GM18951 (cell line): ENCODE data around the gene QTRT2.

Experiments used
- POLR2A ChIP-seq: IDR thresholded peaks from 4 replicates; pipeline ENCODE4 v1.6.1; 2011; ENCODE audit warnings: mild to moderate bottlenecking; ENCODE audit not compliant: insufficient read length, insufficient read depth; ENCODE audit errors: extremely low read depth
- in situ Hi-C: fragments of 300-500 bp; cut with MboI; formaldehyde crosslinking; loops from one replicate; pipeline ENCODE4 v1.12.0; 2022; ENCODE audit warnings: low sequenced_read_pairs, mixed read lengths, inconsistent platforms; ENCODE audit not compliant: unreplicated experiment

QTRT2 gene

DNA sequence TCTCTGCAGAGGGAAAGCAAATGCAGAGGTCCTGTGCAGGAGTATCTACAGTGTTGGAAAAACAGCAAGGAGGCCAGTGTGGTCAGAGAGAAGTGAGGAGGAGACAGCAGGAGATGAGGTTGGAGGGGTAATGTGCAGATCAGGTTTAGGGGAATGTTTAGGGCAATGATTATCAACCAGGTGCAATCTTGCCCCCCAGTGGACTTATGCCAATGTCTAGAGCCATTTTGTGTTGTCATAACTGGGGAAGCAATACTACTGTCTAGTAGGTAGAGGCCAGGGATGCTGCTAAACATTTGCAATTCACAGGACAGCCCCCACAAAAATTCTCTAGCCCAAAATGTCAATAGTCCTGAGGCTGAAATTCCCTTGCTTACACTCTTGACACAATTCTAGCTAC, 13.3 kb upstream of the QTRT2 start:
- in situ Hi-C loops, result no loop called here
- TF ChIP-seq POLR2A, result no peak

DNA sequence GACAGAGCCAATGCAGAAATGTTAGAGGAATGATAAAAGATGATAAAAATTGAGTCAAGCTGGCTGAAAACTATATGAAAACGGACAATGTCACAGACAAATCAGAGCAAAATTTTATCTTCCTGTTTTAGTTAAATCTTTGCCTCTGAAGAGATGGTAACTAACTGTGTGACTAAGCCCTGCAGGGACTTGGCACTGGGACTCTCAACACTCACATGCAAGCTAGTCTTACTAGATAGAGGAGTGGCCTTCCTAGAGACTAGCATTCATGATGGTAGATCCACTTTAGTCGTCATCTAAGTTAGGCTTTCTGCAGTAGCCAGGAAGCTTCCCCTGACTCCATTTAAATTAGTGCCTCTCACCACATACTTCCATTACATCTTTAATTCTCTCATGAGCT, 4.3 kb upstream of the QTRT2 start:
- in situ Hi-C loops, result no loop called here
- TF ChIP-seq POLR2A, result no peak

DNA sequence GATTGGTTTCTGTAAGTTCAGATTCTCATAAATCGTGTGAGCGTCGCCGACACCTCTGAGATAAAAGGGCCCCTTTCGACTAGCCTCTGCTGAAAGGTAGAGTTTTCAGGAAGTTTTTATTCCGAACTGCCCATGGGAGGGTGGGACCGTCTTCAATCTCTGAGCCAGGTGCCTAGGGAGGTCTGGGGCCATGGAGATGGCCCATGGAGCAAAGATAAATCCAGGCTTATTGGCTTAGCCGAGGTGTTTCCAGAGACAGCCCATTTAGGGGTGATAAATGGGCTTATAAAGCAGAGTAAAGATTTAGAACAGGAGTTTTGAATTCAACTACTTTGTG, 442 bp downstream of the QTRT2 start:
- in situ Hi-C loops, result no loop called here
- no peak for TF ChIP-seq POLR2A

DNA sequence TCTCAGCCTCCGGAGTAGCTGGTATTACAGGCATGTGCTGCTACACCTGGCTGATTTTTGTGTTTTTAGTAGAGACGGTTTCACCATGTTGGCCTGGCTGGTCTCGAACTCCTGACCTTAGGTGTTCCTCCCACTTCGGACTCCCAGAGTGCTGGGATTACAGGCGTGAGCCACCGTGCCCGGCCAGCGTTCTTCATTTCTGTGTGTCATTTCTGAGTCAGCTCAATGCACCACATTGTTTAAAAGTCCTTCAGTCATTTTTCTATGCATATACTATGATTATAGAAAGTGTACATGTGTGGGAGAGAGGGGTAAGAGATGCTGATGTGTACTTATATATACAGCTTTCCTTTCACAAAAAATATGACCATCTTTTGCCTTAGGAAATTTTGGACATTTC, 2.1 kb downstream of the QTRT2 start:
- TF ChIP-seq POLR2A, result no peak
- in situ Hi-C loops, result no loop called here

DNA sequence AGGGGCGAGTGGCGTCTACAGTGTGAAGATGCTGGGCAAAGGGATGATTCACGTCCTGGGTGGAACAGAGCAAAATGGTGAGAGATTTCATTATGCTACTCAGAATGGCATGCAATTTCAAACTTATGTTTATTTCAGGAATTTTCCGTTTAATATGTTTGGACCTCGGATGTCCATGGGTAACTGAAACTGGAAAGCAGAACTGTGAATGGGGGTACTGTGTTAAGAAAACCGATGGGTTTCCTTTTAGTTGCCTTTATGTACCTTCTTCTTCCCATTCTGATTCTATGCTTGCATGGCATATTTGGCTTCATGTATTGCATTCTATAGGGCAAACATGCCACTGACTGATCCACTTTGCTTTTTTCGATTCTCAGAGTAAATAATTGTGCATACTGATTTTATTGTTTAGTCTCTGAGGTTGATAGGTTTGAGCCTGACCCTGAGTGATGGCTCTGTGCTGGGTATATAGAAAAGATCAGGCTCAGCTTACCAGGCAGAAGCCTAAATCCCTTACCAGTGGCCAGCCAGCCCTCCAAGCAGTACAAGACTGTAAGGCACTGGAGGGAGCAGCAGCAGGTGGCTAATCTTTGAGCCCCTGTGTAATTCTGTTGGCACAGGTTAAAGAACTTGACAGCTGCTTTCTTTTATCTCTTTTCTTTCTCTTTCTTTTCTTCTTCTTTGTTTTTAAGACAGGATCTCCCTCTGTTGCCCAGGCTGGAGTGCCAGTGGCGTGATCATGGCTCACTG, 4.5 kb downstream of the QTRT2 start:
- no peak for TF ChIP-seq POLR2A
- in situ Hi-C loops, result no loop called here

DNA sequence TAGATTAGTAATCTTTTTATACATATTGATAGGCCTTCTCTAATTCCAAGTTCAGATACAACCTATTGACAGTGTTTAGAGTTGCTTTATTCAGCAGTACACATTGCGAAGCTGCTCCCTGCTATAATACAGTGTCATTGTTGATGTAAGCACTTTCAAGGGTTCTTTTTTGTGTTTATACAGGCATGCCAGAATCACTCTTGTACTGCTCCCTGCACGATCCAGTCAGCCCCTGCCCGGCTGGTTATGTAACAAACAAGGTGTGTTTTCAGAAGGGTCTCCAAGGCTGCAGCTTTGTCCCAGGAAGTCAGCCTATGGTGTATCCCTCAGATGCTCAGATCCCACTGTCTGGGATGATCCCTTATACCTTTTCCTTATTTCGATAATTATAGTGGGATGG, 11.3 kb downstream of the QTRT2 start:
- in situ Hi-C loops, result no loop called here
- TF ChIP-seq POLR2A, result no peak

DNA sequence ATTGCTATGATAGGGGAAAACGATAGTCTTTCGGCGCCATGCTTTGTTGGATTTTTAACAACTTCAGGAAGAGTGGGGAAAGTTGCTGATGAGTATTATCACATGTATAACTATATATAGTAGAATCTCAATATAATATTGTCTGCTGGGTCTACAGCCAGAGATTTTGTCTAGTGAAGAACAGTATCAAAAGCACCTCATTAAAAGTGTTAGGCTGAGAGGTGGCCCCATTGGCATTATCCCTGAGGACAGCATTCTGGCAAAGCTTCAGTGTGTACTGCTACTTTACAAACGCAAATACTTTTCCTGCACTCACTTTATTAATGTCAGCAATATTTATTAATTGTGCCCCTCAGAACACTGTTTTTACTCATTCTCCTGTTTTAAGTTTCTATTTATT, 11.8 kb downstream of the QTRT2 start:
- in situ Hi-C loops, result no loop called here
- TF ChIP-seq POLR2A, result no peak

DNA sequence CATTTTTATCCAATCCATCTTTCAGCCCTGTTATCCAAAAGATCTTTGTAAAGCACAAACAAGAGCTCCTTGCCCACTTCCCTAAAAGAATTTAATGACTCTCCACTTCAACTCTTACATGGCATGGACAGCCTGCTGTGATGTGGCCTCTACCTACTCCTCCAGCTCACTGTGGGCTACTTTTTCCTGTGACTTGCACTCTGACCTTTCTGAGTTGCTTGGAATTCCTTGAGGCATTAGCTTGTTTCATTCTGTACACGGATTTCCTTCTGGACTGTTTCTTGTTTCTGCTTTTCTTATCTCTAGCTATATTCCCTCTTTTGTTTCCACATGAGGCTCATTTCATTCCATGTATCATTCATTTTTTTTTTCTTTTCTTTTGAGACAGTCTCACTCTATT, 15.2 kb downstream of the QTRT2 start:
- in situ Hi-C loops, result no loop called here
- no peak for TF ChIP-seq POLR2A

DNA sequence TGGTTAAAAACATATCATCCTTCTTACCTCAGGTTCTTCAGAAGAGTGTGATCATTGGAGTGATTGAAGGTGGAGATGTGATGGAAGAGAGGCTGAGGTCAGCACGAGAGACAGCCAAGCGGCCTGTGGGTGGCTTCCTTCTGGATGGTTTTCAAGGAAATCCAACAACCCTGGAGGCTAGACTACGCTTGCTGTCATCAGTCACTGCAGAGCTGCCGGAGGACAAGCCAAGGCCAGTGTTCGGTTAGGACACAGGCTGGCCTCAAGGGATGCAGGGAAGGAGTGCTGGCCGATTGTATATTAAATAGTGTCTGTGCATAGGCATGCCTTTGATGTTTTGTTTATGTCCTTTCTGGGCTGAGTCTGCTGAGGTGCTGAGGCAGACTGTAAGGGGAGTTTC, 20.2 kb downstream of the QTRT2 start:
- in situ Hi-C loops, result no loop called here
- no peak for TF ChIP-seq POLR2A

DNA sequence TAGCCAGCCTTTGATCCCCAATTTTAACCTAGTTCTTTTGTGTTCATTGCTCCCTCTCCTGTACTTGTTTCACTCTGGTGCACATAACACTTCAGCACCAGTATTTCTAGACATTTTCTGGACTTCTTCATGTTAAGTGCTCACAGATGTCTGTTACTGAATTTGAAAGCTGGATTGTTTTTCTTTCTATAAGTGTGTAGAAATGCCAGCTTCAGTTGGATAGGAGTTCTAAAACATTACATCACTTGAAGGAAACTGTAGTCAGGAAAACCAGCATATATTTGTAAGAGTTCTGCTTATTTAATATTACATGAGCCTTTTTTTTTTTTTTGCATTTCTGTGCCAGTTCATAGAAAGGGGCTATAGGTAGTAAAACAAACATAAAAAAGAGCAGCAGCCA, 21.6 kb downstream of the QTRT2 start:
- no peak for TF ChIP-seq POLR2A
- in situ Hi-C loops, result no loop called here

DNA sequence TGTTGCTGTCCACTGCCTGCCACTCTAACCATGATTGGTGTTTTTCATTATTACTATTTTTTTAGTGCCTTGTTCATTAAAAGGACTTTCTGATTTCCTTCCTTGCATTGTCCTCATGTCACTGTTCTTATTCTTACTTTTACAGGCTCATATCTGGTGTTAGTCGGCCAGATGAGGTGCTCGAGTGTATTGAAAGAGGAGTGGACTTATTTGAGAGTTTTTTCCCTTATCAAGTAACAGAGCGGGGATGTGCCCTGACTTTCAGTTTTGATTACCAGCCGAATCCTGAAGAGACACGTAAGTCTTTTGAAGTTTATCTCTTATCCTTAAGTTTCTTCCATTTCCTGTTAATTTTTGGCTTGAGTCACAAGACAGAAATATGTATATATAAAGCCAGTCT, 23.2 kb downstream of the QTRT2 start:
- in situ Hi-C loops, result no loop called here
- TF ChIP-seq POLR2A, result no peak

DNA sequence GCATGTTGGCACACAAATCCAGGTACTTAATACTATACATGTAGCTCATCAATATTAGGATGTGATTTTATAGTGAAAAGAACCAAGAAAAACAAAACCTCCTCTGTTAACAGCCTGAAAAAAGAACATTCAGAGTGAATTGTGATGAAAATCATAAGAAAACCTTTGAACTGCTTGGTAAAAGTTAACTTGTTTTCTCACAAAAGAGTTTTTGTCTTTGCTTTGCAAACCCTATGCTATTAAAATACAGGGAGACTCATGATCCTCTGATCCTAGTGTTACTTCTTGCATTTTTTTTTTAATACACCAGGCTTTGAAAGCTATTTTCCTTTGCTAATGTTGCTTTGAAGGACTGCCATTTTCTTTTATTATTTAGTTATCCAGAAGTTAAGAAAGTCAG, 23.7 kb downstream of the QTRT2 start:
- TF ChIP-seq POLR2A, result no peak

DNA sequence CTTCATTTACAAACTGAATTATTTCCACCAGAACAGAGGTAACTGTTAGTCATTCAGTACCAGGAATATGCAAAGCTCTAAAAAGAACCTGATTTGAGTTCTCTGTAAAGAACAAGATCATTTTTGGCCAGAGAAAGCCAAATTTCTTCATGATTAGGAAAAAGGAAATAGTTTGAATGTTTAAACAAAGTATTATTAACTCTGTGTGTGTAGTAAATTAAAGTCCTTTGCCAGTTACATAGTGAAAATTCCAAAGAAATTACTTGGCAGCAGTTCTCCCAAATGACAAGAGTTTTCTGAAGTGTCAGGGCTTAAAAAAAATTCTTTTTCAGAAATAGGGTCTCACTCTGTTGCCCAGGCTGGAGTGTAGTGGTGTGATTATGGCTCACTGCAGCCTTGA, 24.5 kb downstream of the QTRT2 start:
- no peak for TF ChIP-seq POLR2A
- in situ Hi-C loops, result no loop called here

More for the DNA sequence above, 23.7 kb downstream of the QTRT2 start:
- in situ Hi-C loops, result no loop called here

DNA sequence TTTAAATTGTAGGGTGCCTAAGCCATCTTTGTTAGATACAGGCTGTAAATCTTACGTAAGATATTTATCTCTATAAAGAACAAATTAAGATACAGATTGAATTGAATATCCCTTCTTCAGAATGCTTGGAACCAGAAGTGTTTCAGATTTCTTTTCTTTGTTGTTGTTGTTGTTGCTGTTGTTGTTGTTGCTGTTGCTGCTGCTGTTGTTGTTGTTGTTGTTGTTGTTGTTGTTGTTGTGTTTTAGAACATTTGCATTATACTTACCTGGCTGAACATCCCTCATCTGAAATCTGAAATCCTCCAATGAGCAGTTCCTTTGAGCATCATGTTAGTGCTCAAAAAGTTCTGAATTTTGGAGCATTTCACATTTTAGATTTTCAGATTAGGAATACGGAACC, 26.6 kb downstream of the QTRT2 start:
- TF ChIP-seq POLR2A, result no peak
- in situ Hi-C loops, result no loop called here

DNA sequence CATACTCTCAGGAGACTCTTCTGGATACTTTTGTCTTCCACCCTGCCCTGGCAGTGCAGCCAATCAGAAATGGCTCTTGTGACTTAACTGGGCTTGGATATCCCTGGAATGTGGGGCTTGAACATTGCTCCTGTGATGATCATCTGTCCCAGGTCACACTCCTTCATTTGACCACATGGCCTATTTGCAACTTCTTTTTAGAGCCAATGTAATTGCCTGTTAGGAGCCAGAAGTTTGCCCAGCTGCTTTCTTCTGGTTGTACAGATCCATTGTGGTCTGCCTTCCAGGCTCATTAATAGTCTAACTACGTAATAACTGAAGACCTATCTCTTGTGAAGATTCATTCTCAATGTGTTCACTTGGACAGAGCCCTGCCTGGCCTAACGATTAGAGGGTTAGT, 29.8 kb downstream of the QTRT2 start:
- no peak for TF ChIP-seq POLR2A
- in situ Hi-C loops, result no loop called here

DNA sequence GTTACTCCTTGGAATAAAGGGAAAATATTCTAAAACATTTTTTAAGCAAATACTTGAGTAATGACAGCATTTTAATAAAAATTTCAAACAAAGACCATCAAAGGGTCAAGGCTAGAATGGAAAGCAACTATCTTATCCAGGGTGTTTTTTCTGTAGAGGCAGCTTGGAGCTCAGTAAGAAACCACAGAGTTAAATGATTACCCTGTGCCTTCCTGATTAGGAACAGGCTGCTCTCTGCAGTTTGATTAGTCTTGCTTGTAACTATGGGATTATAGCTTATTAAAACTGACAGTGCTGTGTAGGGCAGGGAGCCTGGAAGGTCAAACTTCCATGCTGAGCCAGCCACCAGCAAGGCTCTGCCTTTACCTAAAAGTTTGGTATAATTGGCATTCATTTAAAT, 33.1 kb downstream of the QTRT2 start:
- in situ Hi-C loops, result no loop called here

More for the DNA sequence above, 33.1 kb downstream of the QTRT2 start:
- TF ChIP-seq POLR2A, result no peak
